GM19043 (cell line): ENCODE measurements around the gene USH2A.

Source experiments
- ATAC-seq: cut with Tn5 transposase; IDR thresholded peaks from one replicate; pipeline ENCODE4 v1.9.1; 2021; ENCODE audit warnings: low read depth; ENCODE audit not compliant: unreplicated experiment

USH2A gene

GRCh38 chr1:215761446-215761845 is 661.8 kb downstream of the USH2A start:
- ATAC-seq, result no peak

- no peak for ATAC-seq
Measured at GRCh38 chr1:215754112-215754511, 669.1 kb downstream of the USH2A start.

GRCh38 chr1:215749414-215749813 is 673.8 kb downstream of the USH2A start:
- ATAC-seq, result no peak

GRCh38 chr1:215748431-215748830 is 674.8 kb downstream of the USH2A start:
- ATAC-seq, result no peak

GRCh38 chr1:215744419-215744818 is 678.8 kb downstream of the USH2A start:
- ATAC-seq, result no peak

- ATAC-seq, result no peak
Measured at GRCh38 chr1:215739025-215739424, 684.2 kb downstream of the USH2A start.

GRCh38 chr1:215731699-215732098 is 691.5 kb downstream of the USH2A start:
- no peak for ATAC-seq

- ATAC-seq, result no peak
Measured at GRCh38 chr1:215730600-215730999, 692.6 kb downstream of the USH2A start.

- no peak for ATAC-seq
Measured at GRCh38 chr1:215728169-215728568, 695.1 kb downstream of the USH2A start.

GRCh38 chr1:215720126-215720525 is 703.1 kb downstream of the USH2A start:
- ATAC-seq, result no peak

GRCh38 chr1:215719552-215719951 is 703.7 kb downstream of the USH2A start:
- ATAC-seq, result no peak

- no peak for ATAC-seq
Measured at GRCh38 chr1:215718575-215719287, 704.5 kb downstream of the USH2A start.

GRCh38 chr1:215717677-215718426 is 705.4 kb downstream of the USH2A start:
- ATAC-seq, result no peak

GRCh38 chr1:215710899-215711225 is 712.4 kb downstream of the USH2A start:
- no peak for ATAC-seq

GRCh38 chr1:215710036-215710898 is 713.0 kb downstream of the USH2A start:
- ATAC-seq, result peak; percentile 82

GRCh38 chr1:215704089-215704860 is 719.0 kb downstream of the USH2A start:
- ATAC-seq, result no peak

GRCh38 chr1:215682232-215682631 is 741.0 kb downstream of the USH2A start:
- ATAC-seq, result no peak

GRCh38 chr1:215681041-215681440 is 742.2 kb downstream of the USH2A start:
- ATAC-seq, result no peak

GRCh38 chr1:215679231-215679630 is 744.0 kb downstream of the USH2A start:
- ATAC-seq, result no peak

- ATAC-seq, result no peak
Measured at GRCh38 chr1:215677112-215677511, 746.1 kb downstream of the USH2A start.

- no peak for ATAC-seq
Measured at GRCh38 chr1:215673943-215674342, 749.3 kb downstream of the USH2A start.
